Endothelial cell of umbilical vein (primary cell): Measurements from ENCODE around the gene FHDC1.

Experiments
- EZH2 ChIP-seq: IDR thresholded peaks from 2 replicates; pipeline ENCODE4 v1.6.1; 2012; ENCODE audit warnings: borderline replicate concordance, low read depth, mild to moderate bottlenecking, moderate library complexity, low read length, inconsistent platforms; ENCODE audit not compliant: severe bottlenecking
- FOS ChIP-seq: IDR thresholded peaks from 2 replicates; pipeline ENCODE4 v1.6.1; 2011; ENCODE audit warnings: mild to moderate bottlenecking, low read length, moderate library complexity, borderline replicate concordance; ENCODE audit not compliant: insufficient read depth
- GATA2 ChIP-seq: IDR thresholded peaks from 2 replicates; pipeline ENCODE4 v1.7.0; 2011; ENCODE audit warnings: low read depth, mild to moderate bottlenecking, moderate library complexity, mixed read lengths, low read length; ENCODE audit not compliant: insufficient read length, insufficient read depth
- JUN ChIP-seq: IDR thresholded peaks from 2 replicates; pipeline ENCODE4 v1.6.1; 2011; ENCODE audit warnings: borderline replicate concordance, low read depth; ENCODE audit not compliant: insufficient read length, insufficient read depth
- POLR2A ChIP-seq: IDR thresholded peaks from 2 replicates; pipeline ENCODE4 v1.6.1; 2012; ENCODE audit warnings: low read depth, mild to moderate bottlenecking, control low read depth, low read length
- POLR2AphosphoS5 ChIP-seq: IDR thresholded peaks from 2 replicates; pipeline ENCODE4 v1.6.1; 2012; ENCODE audit warnings: low read depth, mild to moderate bottlenecking, control low read depth, low read length, moderate library complexity; ENCODE audit not compliant: insufficient read depth
- TF ChIP-seq, protein P1 (sequence below), 2 donors: IDR thresholded peaks; 1 replicate in 1 of 2; 2 replicates in 1 of 2; pipeline ENCODE4 v1.5.1; 2011; ENCODE audit warnings: low read length in 2 of 2, mild to moderate bottlenecking in 2 of 2, moderate library complexity in 2 of 2, control low read depth in 1 of 2, inconsistent platforms in 1 of 2, low read depth in 1 of 2; ENCODE audit not compliant: insufficient read depth in 1 of 2; ENCODE audit errors: extremely low read depth in 1 of 2
- TF ChIP-seq, protein P2 (sequence below): IDR thresholded peaks from 2 replicates; pipeline ENCODE4 v1.6.1; 2011; ENCODE audit not compliant: insufficient read depth, insufficient read length

DNA sequence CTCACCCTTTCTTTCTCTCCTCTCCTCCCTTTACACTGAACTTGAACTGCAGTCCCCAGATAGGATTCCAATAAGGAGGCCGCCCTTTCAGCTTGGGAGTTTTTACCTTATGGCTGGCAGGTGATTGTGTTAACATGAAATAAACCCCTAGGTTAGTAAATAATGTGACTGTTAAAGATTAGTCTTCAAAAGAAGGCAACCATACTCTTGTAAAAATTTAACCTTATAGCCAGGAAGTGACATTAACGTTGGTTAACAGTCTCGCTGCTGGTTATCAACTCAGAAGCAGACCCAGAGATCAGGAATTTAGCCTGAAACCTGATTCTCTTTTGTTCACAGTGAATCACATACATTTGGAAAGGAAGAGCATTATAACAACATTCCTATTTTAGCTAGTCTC lies 15.2 kb downstream of the FHDC1 start:
- TF ChIP-seq EZH2 (no peak), POLR2A (no peak), FOS (no peak), POLR2AphosphoS5 (no peak), GATA2 (no peak), JUN (no peak)
- TF ChIP-seq, protein P1, sequence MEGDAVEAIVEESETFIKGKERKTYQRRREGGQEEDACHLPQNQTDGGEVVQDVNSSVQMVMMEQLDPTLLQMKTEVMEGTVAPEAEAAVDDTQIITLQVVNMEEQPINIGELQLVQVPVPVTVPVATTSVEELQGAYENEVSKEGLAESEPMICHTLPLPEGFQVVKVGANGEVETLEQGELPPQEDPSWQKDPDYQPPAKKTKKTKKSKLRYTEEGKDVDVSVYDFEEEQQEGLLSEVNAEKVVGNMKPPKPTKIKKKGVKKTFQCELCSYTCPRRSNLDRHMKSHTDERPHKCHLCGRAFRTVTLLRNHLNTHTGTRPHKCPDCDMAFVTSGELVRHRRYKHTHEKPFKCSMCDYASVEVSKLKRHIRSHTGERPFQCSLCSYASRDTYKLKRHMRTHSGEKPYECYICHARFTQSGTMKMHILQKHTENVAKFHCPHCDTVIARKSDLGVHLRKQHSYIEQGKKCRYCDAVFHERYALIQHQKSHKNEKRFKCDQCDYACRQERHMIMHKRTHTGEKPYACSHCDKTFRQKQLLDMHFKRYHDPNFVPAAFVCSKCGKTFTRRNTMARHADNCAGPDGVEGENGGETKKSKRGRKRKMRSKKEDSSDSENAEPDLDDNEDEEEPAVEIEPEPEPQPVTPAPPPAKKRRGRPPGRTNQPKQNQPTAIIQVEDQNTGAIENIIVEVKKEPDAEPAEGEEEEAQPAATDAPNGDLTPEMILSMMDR (IDR thresholded peaks at IDR 0.05; ENCODE audit: extremely low read depth in 1 of 2, insufficient read depth in 1 of 2, low read depth in 1 of 2, low read length in 2 of 2) = no peak
- TF ChIP-seq, protein P2, sequence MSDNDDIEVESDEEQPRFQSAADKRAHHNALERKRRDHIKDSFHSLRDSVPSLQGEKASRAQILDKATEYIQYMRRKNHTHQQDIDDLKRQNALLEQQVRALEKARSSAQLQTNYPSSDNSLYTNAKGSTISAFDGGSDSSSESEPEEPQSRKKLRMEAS = no peak
